ENCODE results near the gene CNTN5.

DNA sequence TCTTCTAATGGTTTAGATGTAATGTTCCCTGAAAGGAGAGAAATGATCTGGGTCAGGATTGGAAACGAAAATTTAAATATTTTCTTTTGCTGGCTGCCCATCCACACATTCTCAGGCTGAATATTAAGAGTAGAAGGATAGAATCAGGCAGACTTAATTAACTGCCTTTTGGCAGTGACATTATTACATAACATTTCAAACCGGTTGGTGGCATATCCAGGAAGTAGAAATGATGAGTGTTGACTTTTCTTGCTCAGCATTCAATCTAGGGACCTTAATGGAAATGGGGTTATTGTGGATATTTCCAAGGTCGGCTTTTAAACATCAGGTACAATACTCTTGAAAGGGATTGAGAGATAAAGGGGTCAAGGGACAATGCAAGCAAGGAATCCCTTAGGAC is 989.0 kb downstream of the CNTN5 start:
- TF ChIP-seq, protein P1, sequence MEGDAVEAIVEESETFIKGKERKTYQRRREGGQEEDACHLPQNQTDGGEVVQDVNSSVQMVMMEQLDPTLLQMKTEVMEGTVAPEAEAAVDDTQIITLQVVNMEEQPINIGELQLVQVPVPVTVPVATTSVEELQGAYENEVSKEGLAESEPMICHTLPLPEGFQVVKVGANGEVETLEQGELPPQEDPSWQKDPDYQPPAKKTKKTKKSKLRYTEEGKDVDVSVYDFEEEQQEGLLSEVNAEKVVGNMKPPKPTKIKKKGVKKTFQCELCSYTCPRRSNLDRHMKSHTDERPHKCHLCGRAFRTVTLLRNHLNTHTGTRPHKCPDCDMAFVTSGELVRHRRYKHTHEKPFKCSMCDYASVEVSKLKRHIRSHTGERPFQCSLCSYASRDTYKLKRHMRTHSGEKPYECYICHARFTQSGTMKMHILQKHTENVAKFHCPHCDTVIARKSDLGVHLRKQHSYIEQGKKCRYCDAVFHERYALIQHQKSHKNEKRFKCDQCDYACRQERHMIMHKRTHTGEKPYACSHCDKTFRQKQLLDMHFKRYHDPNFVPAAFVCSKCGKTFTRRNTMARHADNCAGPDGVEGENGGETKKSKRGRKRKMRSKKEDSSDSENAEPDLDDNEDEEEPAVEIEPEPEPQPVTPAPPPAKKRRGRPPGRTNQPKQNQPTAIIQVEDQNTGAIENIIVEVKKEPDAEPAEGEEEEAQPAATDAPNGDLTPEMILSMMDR (IDR thresholded peaks at IDR 0.05): no peak
- TF ChIP-seq POLR2A (IDR thresholded peaks at IDR 0.05): no peak

Measured in esophagus squamous epithelium (tissue), 4 donors.